PC-3 (cell line): ENCODE measurements around the gene HAPLN3. TPM values are rescaled to one million over a fixed set of nuclear protein-coding genes. Genes with fewer than 3 reads are reported as not detected.

Source experiments
- ATAC-seq: fragments of 200-7000 bp; cut with Tn5 transposase; 2 replicates; pipeline ENCODE4 v1.9.1; 2020; ENCODE audit warnings: mild to moderate bottlenecking, moderate library complexity
- BruUV-seq: library from RNA; stranded (reverse); fragments of 400-500 nt; replicated peaks from 2 replicates; lab custom pipeline; 2021; lab: Mats Ljungman, UMichigan
- CTCF ChIA-PET: fragments of 300-600 bp; sonication (Branson Sonifier 250); formaldehyde crosslinking; loops from one replicate; lab custom pipeline; 2022; ENCODE audit warnings: antibody characterized with exemption; lab: Charles Lee
- POLR2A ChIA-PET: fragments of 300-600 bp; sonication (Branson Sonifier 250); formaldehyde crosslinking; loops from one replicate; lab custom pipeline; 2022; ENCODE audit warnings: antibody characterized with exemption; ENCODE audit not compliant: unreplicated experiment; lab: Charles Lee
- DNase-seq: peaks from one replicate; pipeline ENCODE4 v3.0.0-alpha.2; 2015
- H2AFZ ChIP-seq: fragments of 300-600 bp; sonication (generic); 2 replicates; pipeline ENCODE4 v1.6.0; 2016; ENCODE audit warnings: antibody characterized with exemption, low read length
- H3F3A ChIP-seq: fragments of 300-600 bp; sonication (generic); one replicate; pipeline ENCODE4 v1.6.0; 2017; ENCODE audit warnings: antibody characterized with exemption, low read length, control low read depth, mild to moderate bottlenecking; ENCODE audit not compliant: unreplicated experiment
- H3K27ac ChIP-seq: fragments of 300-600 bp; sonication (generic); 2 replicates; pipeline ENCODE4 v1.5.1; 2016; ENCODE audit warnings: mild to moderate bottlenecking, low read length
- H3K27me3 ChIP-seq: fragments of 300-600 bp; sonication (generic); 2 replicates; pipeline ENCODE4 v1.6.1; 2016; ENCODE audit warnings: low read length, mixed read lengths
- H3K36me3 ChIP-seq: fragments of 300-600 bp; sonication (generic); 2 replicates; pipeline ENCODE4 v1.6.1; 2016; ENCODE audit warnings: low read depth, mixed run types, low read length, mixed read lengths
- H3K4me1 ChIP-seq: fragments of 300-600 bp; sonication (generic); 2 replicates; pipeline ENCODE4 v1.5.1; 2016; ENCODE audit warnings: low read length; ENCODE audit not compliant: insufficient read depth
- H3K4me2 ChIP-seq: fragments of 300-600 bp; sonication (generic); 2 replicates; pipeline ENCODE4 v1.6.0; 2016; ENCODE audit warnings: low read length
- H3K4me3 ChIP-seq: fragments of 300-600 bp; sonication (generic); 2 replicates; pipeline ENCODE4 v1.5.1; 2016; ENCODE audit warnings: mild to moderate bottlenecking, low read length, mixed read lengths
- H3K79me2 ChIP-seq: fragments of 300-600 bp; sonication (generic); 2 replicates; pipeline ENCODE4 v1.6.1; 2017; ENCODE audit warnings: low read length, mixed read lengths
- H3K9ac ChIP-seq: fragments of 300-600 bp; sonication (generic); 2 replicates; pipeline ENCODE4 v1.6.0; 2016; ENCODE audit warnings: mild to moderate bottlenecking, low read length
- H3K9me2 ChIP-seq: fragments of 300-600 bp; sonication (generic); replicated peaks from 2 replicates; pipeline ENCODE4 v1.6.1; 2016; ENCODE audit warnings: mixed run types, low read length, mixed read lengths
- H3K9me3 ChIP-seq: fragments of 300-600 bp; sonication (generic); 2 replicates; pipeline ENCODE4 v1.6.1; 2016; ENCODE audit warnings: low read length, mixed read lengths
- H4K20me1 ChIP-seq: fragments of 300-600 bp; sonication (generic); 2 replicates; pipeline ENCODE4 v1.6.1; 2016; ENCODE audit warnings: low read length, mixed read lengths
- EZH2 ChIP-seq: fragments of 300-600 bp; sonication (generic); IDR thresholded peaks from one replicate; pipeline ENCODE4 v1.6.1; 2017; ENCODE audit warnings: antibody characterized with exemption, mild to moderate bottlenecking, low read length; ENCODE audit not compliant: unreplicated experiment
- EZH2phosphoT487 ChIP-seq: fragments of 300-600 bp; sonication (generic); IDR thresholded peaks from 2 replicates; pipeline ENCODE4 v1.6.1; 2018; ENCODE audit warnings: mild to moderate bottlenecking, antibody characterized with exemption, low read length, borderline replicate concordance
- intact Hi-C: fragments of 100-400 bp; cut with micrococcal nuclease; formaldehyde crosslinking; loops from 2 replicates; pipeline ENCODE4 v1.9.0; 2023
- total RNA-seq: library from RNA; depleted of rRNA; stranded (reverse); fragments of >200 nt; gene quantifications from 2 replicates; pipeline ENCODE4 v1.2.3, GENCODE V29; 2014
- TF ChIP-seq, protein P1 (sequence below): fragments of 300-600 bp; sonication (generic); conservative IDR thresholded peaks from 2 replicates; pipeline ENCODE4 v1.5.1; 2017; ENCODE audit warnings: antibody characterized with exemption, low read depth, mild to moderate bottlenecking, low read length

Gene HAPLN3
- total RNA-seq, 1 experiment from 2014 or later: 1.1 TPM

DNA sequence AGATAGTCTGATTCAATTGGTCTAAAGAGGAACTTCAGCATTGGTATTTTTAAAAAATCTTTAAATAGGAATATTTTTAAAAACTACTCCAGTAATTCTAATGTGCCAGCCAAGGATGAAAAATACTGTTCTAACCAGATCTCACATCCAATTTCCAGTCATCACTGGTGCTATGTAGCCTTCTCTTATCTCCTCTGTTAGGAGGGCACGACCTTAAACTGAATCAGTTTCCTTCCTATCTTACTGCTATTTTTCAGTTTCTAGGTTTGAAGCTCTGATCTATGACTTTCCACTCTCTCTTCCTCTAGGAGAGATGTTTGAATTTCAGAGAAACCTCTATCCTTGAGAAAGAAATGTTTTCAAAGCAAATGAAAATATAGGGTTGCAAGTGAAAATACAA lies 31.9 kb downstream of the HAPLN3 start:
- Histone ChIP-seq H3F3A (no peaks in the 10 kb centered on the region), H3K79me2 (no peaks in the 10 kb centered on the region), H3K9me2 (no peaks in the 10 kb centered on the region), H3K9me3 (no peaks in the 10 kb centered on the region), H4K20me1 (no peaks in the 10 kb centered on the region), H2AFZ (no peak overlapping the region), H3K4me3 (no peak overlapping the region), H3K36me3 (no peaks in the 10 kb centered on the region), H3K9ac (no peak overlapping the region), H3K27me3 (peaks cover 10% of the 10 kb centered on the region; the same call in 1 of the 2 replicates), H3K27ac (no peak overlapping the region), H3K4me2 (no peak overlapping the region), H3K4me1 (no peaks in the 10 kb centered on the region)
- no peak for DNase-seq
- BruUV-seq: no TSS peak
- ChIA-PET POLR2A (no interaction called here), CTCF (no interaction called here)
- no peak for ATAC-seq
- TF ChIP-seq EZH2 (no peak), EZH2phosphoT487 (no peak)
- TF ChIP-seq, protein P1, sequence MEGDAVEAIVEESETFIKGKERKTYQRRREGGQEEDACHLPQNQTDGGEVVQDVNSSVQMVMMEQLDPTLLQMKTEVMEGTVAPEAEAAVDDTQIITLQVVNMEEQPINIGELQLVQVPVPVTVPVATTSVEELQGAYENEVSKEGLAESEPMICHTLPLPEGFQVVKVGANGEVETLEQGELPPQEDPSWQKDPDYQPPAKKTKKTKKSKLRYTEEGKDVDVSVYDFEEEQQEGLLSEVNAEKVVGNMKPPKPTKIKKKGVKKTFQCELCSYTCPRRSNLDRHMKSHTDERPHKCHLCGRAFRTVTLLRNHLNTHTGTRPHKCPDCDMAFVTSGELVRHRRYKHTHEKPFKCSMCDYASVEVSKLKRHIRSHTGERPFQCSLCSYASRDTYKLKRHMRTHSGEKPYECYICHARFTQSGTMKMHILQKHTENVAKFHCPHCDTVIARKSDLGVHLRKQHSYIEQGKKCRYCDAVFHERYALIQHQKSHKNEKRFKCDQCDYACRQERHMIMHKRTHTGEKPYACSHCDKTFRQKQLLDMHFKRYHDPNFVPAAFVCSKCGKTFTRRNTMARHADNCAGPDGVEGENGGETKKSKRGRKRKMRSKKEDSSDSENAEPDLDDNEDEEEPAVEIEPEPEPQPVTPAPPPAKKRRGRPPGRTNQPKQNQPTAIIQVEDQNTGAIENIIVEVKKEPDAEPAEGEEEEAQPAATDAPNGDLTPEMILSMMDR: no peak
- intact Hi-C loops: no loop called here

DNA sequence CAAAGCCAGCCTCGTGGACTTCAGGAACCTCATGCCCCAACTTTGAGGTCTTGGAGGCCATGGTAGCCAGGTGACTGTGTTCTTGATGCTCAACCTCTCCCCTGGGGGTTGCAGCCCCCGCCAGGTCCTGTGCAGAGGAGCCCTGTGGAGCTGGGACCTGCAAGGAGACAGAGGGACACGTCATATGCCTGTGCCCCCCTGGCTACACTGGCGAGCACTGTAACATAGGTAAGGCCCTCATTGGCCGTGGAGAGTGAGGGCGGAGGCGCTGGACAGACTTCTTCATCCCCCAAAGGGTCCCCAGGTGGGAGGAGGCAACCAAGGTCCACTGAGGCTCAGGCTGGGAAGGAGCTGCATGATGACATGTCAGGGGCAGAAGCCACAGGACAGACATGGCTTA lies 35.1 kb downstream of the HAPLN3 start:
- H3K4me3 ChIP-seq: no peak overlapping the region
- H3K9me2 ChIP-seq: no peaks in the 10 kb centered on the region
- no peak overlapping the region for H3K9ac ChIP-seq
- no peaks in the 10 kb centered on the region for H3K79me2 ChIP-seq
- no peak overlapping the region for H3K27ac ChIP-seq
- H3F3A ChIP-seq: no peaks in the 10 kb centered on the region
- no peak for DNase-seq
- ATAC-seq: no peak
- H4K20me1 ChIP-seq: no peaks in the 10 kb centered on the region
- no peak overlapping the region for H2AFZ ChIP-seq
- no peaks in the 10 kb centered on the region for H3K36me3 ChIP-seq
- H3K4me2 ChIP-seq: no peak overlapping the region
- CTCF ChIA-PET: no interaction called here
- no peaks in the 10 kb centered on the region for H3K4me1 ChIP-seq
- POLR2A ChIA-PET: no interaction called here
- intact Hi-C loops: no loop called here
- BruUV-seq: no TSS peak
- TF ChIP-seq, protein P1: no peak
- TF ChIP-seq EZH2: no peak
- TF ChIP-seq EZH2phosphoT487: no peak
- H3K9me3 ChIP-seq: no peaks in the 10 kb centered on the region
- H3K27me3 ChIP-seq: peaks cover 26% of the 10 kb centered on the region; the same call in 1 of the 2 replicates

DNA sequence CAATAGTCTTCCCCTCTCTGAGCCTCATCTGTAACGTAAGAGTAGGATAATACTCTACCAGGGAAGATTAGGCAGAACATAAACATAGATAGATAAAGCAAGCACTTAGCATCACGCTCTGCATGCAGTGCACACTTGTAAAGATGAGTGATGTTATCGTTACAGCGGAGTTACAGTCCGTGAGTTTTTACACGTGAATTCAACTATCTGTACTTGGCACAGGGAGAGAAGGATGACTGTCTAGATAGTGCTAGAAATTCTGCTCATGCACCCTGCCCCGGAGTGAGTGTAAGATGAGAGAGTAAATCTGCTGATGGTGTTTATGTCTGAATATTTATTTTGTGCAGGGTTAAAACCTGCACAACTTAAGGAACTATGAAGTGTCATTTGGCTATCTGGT lies 35.8 kb downstream of the HAPLN3 start:
- intact Hi-C loops: no loop called here
- no peaks in the 10 kb centered on the region for H3K79me2 ChIP-seq
- DNase-seq (no peak), ATAC-seq (no peak)
- TF ChIP-seq EZH2 (no peak), EZH2phosphoT487 (no peak)
- TF ChIP-seq, protein P1: no peak
- H3K27ac ChIP-seq: no peak overlapping the region
- CTCF ChIA-PET: no interaction called here
- no peaks in the 10 kb centered on the region for H3K36me3 ChIP-seq
- no TSS peak for BruUV-seq
- no peaks in the 10 kb centered on the region for H3K9me2 ChIP-seq
- no peaks in the 10 kb centered on the region for H4K20me1 ChIP-seq
- no peak overlapping the region for H3K4me2 ChIP-seq
- no peaks in the 10 kb centered on the region for H3K4me1 ChIP-seq
- H3F3A ChIP-seq: no peaks in the 10 kb centered on the region
- no peaks in the 10 kb centered on the region for H3K9me3 ChIP-seq
- peaks cover 33% of the 10 kb centered on the region; the same call in 1 of the 2 replicates for H3K27me3 ChIP-seq
- no peak overlapping the region for H3K4me3 ChIP-seq
- POLR2A ChIA-PET: no interaction called here
- H3K9ac ChIP-seq: no peak overlapping the region
- H2AFZ ChIP-seq: no peak overlapping the region
